Lung (tissue), 12 donors: ENCODE data around the gene TAF9B. TPM values are rescaled to one million over a fixed set of nuclear protein-coding genes. Genes with fewer than 3 reads are reported as not detected.

Experiments used
- ATAC-seq: fragments of 200-7000 bp; cut with Tn5 transposase; one replicate; pipeline ENCODE4 v1.9.1; 2020; ENCODE audit warnings: moderate number of reproducible peaks; ENCODE audit not compliant: insufficient read depth, low FRiP score
- DNase-seq, 3 donors: peaks; one replicate each; pipeline ENCODE4 v3.0.0-alpha.2; 2013 to 2017
- H3K27ac ChIP-seq, 2 donors: one replicate each; pipeline ENCODE4 v1.5.1; 2013; ENCODE audit warnings: mild to moderate bottlenecking in 2 of 2, moderate library complexity in 2 of 2, control low read depth in 1 of 2, inconsistent platforms in 1 of 2, low read depth in 1 of 2, low read length in 1 of 2
- H3K27me3 ChIP-seq, 3 donors: one replicate each; pipeline ENCODE4 v1.5.1; 2013; ENCODE audit warnings: low read length in 2 of 3; ENCODE audit not compliant: control insufficient read depth in 3 of 3, insufficient read depth in 3 of 3
- H3K36me3 ChIP-seq, 4 donors: one replicate each; pipeline ENCODE4 v1.5.1; 2013; ENCODE audit warnings: low read length in 4 of 4, mild to moderate bottlenecking in 1 of 4, moderate library complexity in 1 of 4; ENCODE audit not compliant: control insufficient read depth in 4 of 4, insufficient read depth in 4 of 4
- H3K4me1 ChIP-seq, 5 donors: one replicate each; pipeline ENCODE4 v1.5.1; 2013; ENCODE audit warnings: low read length in 5 of 5, mild to moderate bottlenecking in 2 of 5, moderate library complexity in 1 of 5; ENCODE audit not compliant: control insufficient read depth in 5 of 5, insufficient read depth in 5 of 5
- H3K4me3 ChIP-seq: one replicate; pipeline ENCODE4 v1.5.1; 2013; ENCODE audit warnings: mild to moderate bottlenecking, control low read depth, moderate library complexity
- H3K9ac ChIP-seq, 2 donors: one replicate each; pipeline ENCODE4 v1.5.1; 2013; ENCODE audit warnings: low read length in 2 of 2, control low read depth in 1 of 2; ENCODE audit not compliant: insufficient read depth in 1 of 2
- H3K9me3 ChIP-seq, 4 donors: one replicate each; pipeline ENCODE4 v1.5.1; 2013; ENCODE audit warnings: low read length in 3 of 4, mild to moderate bottlenecking in 1 of 4, moderate library complexity in 1 of 4; ENCODE audit not compliant: control insufficient read depth in 4 of 4, insufficient read depth in 3 of 4
- CTCF ChIP-seq: IDR thresholded peaks from 2 replicates; pipeline ENCODE4 v1.5.1; 2012; ENCODE audit warnings: mild to moderate bottlenecking; ENCODE audit errors: control extremely low read depth, extremely low read depth
- whole genome bisulfite sequencing, 2 donors: extraction: QIAGEN DNeasy Blood & Tissue Kit; methylation state at CpG; one replicate each; pipeline ENCODE4 v1.1.7; 2013; 5-methylcytosine and 5-hydroxymethylcytosine counted together
- polyA plus RNA-seq, 2 donors: library from polyadenylated mRNA; stranded (reverse); fragments of 200-250 nt; gene quantifications; one replicate each; pipeline ENCODE4 v1.2.1, GENCODE V29; 2013
- total RNA-seq, 2 donors: library from RNA; depleted of rRNA in 1 of 2; stranded (reverse); fragments of >200 nt in 1 of 2; gene quantifications; one replicate each; pipeline ENCODE4 v1.2.1, GENCODE V29; 2014 to 2021
- donor health status: control.
- donor health status: control.
- donor health status: Bipolar disorder and iron deficiency.
- donor health status: healthy.
- donor health status: DM: yes; HTN: yes; CAD: no.

Gene TAF9B
- total and polyA plus RNA-seq, 4 donors = 5.6 to 18.5 (median 12.1) TPM

- peaks cover 0 to 4% (median 0%) of the 10 kb centered on the region in 3 donors for H3K27me3 ChIP-seq
- no peak for TF ChIP-seq CTCF
- no peak overlapping the region for H3K9ac ChIP-seq
- H3K4me3 ChIP-seq = no peak overlapping the region
- no peaks in the 10 kb centered on the region for H3K4me1 ChIP-seq
- DNase-seq = no peak
- no peak for ATAC-seq
- no peaks in the 10 kb centered on the region for H3K9me3 ChIP-seq
- H3K27ac ChIP-seq = no peak overlapping the region
- 52 to 65% methylated on average over 2 of the region's 2 CpGs for WGBS, 2 donors
- H3K36me3 ChIP-seq = peaks cover 6 to 26% (median 23%) of the 10 kb centered on the region in 4 donors
Measured at GRCh38 chrX:78116766-78117165, 22.7 kb downstream of the TAF9B start.

GRCh38 chrX:78116365-78116764 lies 23.1 kb downstream of the TAF9B start:
- DNase-seq (no peak), ATAC-seq (no peak)
- Histone ChIP-seq H3K4me3 (no peak overlapping the region), H3K9me3 (no peaks in the 10 kb centered on the region), H3K4me1 (no peaks in the 10 kb centered on the region), H3K27ac (no peak overlapping the region), H3K9ac (no peak overlapping the region), H3K36me3 (peaks cover 6 to 29% (median 23%) of the 10 kb centered on the region in 4 donors), H3K27me3 (peaks cover 0 to 4% (median 0%) of the 10 kb centered on the region in 3 donors)
- TF ChIP-seq CTCF = no peak

GRCh38 chrX:78111140-78111931 lies 28.1 kb downstream of the TAF9B start:
- TF ChIP-seq CTCF = no peak
- H3K9ac ChIP-seq = no peak overlapping the region
- peaks cover 0 to 11% (median 0%) of the 10 kb centered on the region in 5 donors for H3K4me1 ChIP-seq
- no peak for ATAC-seq
- no peaks in the 10 kb centered on the region for H3K9me3 ChIP-seq
- peaks cover 6 to 11% (median 8%) of the 10 kb centered on the region in 4 donors for H3K36me3 ChIP-seq
- H3K4me3 ChIP-seq = no peak overlapping the region
- 79 to 88% methylated on average over 10 of the region's 10 CpGs for WGBS, 2 donors
- DNase-seq = no peak
- H3K27me3 ChIP-seq = peaks cover 0 to 4% (median 0%) of the 10 kb centered on the region in 3 donors
- H3K27ac ChIP-seq = no peak overlapping the region
